Panc1 (cell line): ENCODE measurements around the gene FASTKD2. TPM values are rescaled to one million over a fixed set of nuclear protein-coding genes. Genes with fewer than 3 reads are reported as not detected.

ENCODE experiments used
- ATAC-seq: fragments of 200-7000 bp; cut with Tn5 transposase; 2 replicates; pipeline ENCODE4 v1.9.1; 2020; ENCODE audit warnings: mild to moderate bottlenecking, moderate library complexity
- BruUV-seq: library from RNA; stranded (reverse); fragments of 400-500 nt; replicated peaks from 2 replicates; lab custom pipeline; 2021; lab: Mats Ljungman, UMichigan
- CTCF ChIA-PET: fragments of 300-600 bp; sonication (Branson Sonifier 250); formaldehyde crosslinking; loops from one replicate; lab custom pipeline; 2022; ENCODE audit warnings: antibody characterized with exemption; lab: Charles Lee
- POLR2A ChIA-PET: fragments of 300-600 bp; sonication (Branson Sonifier 250); formaldehyde crosslinking; loops from one replicate; lab custom pipeline; 2022; ENCODE audit warnings: antibody characterized with exemption; lab: Charles Lee
- DNase-seq: peaks from one replicate; pipeline ENCODE4 v3.0.0-alpha.2; 2010; ENCODE audit warnings: low read depth, low spot score
- H3K27ac ChIP-seq: 2 replicates; pipeline ENCODE4 v1.5.1; 2011; ENCODE audit warnings: mild to moderate bottlenecking, low read length, inconsistent platforms
- H3K27me3 ChIP-seq: fragments of 200-500 bp; sonication (Bioruptor generic); 2 replicates; pipeline ENCODE4 v1.6.0; 2014; ENCODE audit warnings: low read length, inconsistent platforms; ENCODE audit not compliant: control insufficient read depth, insufficient read depth
- H3K36me3 ChIP-seq: fragments of 200-500 bp; sonication (Bioruptor generic); 2 replicates; pipeline ENCODE4 v1.5.1; 2014; ENCODE audit warnings: inconsistent platforms, mild to moderate bottlenecking, low read length, moderate library complexity; ENCODE audit not compliant: control insufficient read depth, insufficient read depth
- H3K4me1 ChIP-seq: 2 replicates; pipeline ENCODE4 v1.5.1; 2011; ENCODE audit warnings: inconsistent platforms, mild to moderate bottlenecking, low read length, moderate library complexity; ENCODE audit not compliant: control insufficient read depth, insufficient read depth
- H3K4me3 ChIP-seq, 2 experiments: 2 replicates each; pipeline ENCODE4 v1.5.1; 2011 to 2012; ENCODE audit warnings: low read depth in 2 of 2, low read length in 2 of 2, mild to moderate bottlenecking in 2 of 2, inconsistent platforms in 1 of 2, moderate library complexity in 1 of 2
- H3K9me3 ChIP-seq: fragments of 200-500 bp; sonication (Bioruptor generic); 2 replicates; pipeline ENCODE4 v1.5.1; 2014; ENCODE audit warnings: low read depth, mild to moderate bottlenecking, inconsistent platforms, low read length, moderate library complexity; ENCODE audit not compliant: control insufficient read depth, insufficient read depth
- CTCF ChIP-seq: fragments of 450-650 bp; IDR thresholded peaks from 2 replicates; pipeline ENCODE4 v1.5.1; 2017; ENCODE audit warnings: mild to moderate bottlenecking
- POLR2AphosphoS5 ChIP-seq: IDR thresholded peaks from 2 replicates; pipeline ENCODE4 v1.6.1; 2012; ENCODE audit warnings: mild to moderate bottlenecking, low read depth, low read length, moderate library complexity
- SIN3A ChIP-seq: IDR thresholded peaks from 2 replicates; pipeline ENCODE4 v1.6.1; 2012; ENCODE audit warnings: low read depth, mild to moderate bottlenecking, low read length, moderate library complexity, borderline replicate concordance; ENCODE audit not compliant: insufficient read depth
- TCF7L2 ChIP-seq: IDR thresholded peaks from 2 replicates; pipeline ENCODE4 v1.6.1; 2011; ENCODE audit warnings: mild to moderate bottlenecking, low read depth, low read length, inconsistent platforms
- in situ Hi-C: cut with HindIII; loops from 2 replicates; pipeline ENCODE4 v1.10.0; 2016; ENCODE audit warnings: low sequenced_read_pairs, low pct_unique_long_range_greater_than_20kb
- intact Hi-C: fragments of 100-400 bp; cut with micrococcal nuclease; formaldehyde crosslinking; loops from one replicate; pipeline ENCODE4 v1.10.0; 2022; ENCODE audit not compliant: unreplicated experiment
- total RNA-seq: library from RNA; stranded (reverse); gene quantifications from one replicate; pipeline ENCODE4 v1.2.1, GENCODE V29; 2021; ENCODE audit not compliant: unreplicated experiment
- TF ChIP-seq, protein P1 (sequence below), 2 experiments: IDR thresholded peaks; 2 replicates each; pipeline ENCODE4 v1.6.1; 2011 to 2012; ENCODE audit warnings: low read depth in 2 of 2, control low read depth in 1 of 2, low read length in 1 of 2, mild to moderate bottlenecking in 1 of 2, moderate library complexity in 1 of 2; ENCODE audit not compliant: insufficient read depth in 1 of 2

Gene FASTKD2
- total RNA-seq, 1 experiment from 2014 or later = 20.5 TPM

GRCh38 chr2:206832873-206833272 is 67.5 kb downstream of the FASTKD2 start:
- Histone ChIP-seq H3K36me3 (no peaks in the 10 kb centered on the region), H3K4me3 (no peak overlapping the region), H3K9me3 (0 out of 2 replicates have a peak, but pooled peaks cover 3% of the 10 kb centered on the region), H3K4me1 (no peaks in the 10 kb centered on the region), H3K27ac (no peak overlapping the region), H3K27me3 (no peaks in the 10 kb centered on the region)
- ATAC-seq = no peak
- intact Hi-C loops = no loop called here
- ChIA-PET POLR2A (no interaction called here), CTCF (no interaction called here)
- TF ChIP-seq, protein P1, sequence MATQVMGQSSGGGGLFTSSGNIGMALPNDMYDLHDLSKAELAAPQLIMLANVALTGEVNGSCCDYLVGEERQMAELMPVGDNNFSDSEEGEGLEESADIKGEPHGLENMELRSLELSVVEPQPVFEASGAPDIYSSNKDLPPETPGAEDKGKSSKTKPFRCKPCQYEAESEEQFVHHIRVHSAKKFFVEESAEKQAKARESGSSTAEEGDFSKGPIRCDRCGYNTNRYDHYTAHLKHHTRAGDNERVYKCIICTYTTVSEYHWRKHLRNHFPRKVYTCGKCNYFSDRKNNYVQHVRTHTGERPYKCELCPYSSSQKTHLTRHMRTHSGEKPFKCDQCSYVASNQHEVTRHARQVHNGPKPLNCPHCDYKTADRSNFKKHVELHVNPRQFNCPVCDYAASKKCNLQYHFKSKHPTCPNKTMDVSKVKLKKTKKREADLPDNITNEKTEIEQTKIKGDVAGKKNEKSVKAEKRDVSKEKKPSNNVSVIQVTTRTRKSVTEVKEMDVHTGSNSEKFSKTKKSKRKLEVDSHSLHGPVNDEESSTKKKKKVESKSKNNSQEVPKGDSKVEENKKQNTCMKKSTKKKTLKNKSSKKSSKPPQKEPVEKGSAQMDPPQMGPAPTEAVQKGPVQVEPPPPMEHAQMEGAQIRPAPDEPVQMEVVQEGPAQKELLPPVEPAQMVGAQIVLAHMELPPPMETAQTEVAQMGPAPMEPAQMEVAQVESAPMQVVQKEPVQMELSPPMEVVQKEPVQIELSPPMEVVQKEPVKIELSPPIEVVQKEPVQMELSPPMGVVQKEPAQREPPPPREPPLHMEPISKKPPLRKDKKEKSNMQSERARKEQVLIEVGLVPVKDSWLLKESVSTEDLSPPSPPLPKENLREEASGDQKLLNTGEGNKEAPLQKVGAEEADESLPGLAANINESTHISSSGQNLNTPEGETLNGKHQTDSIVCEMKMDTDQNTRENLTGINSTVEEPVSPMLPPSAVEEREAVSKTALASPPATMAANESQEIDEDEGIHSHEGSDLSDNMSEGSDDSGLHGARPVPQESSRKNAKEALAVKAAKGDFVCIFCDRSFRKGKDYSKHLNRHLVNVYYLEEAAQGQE (IDR thresholded peaks at IDR 0.05; ENCODE audit: insufficient read depth in 1 of 2, low read depth in 2 of 2, low read length in 1 of 2) = no peak
- TF ChIP-seq POLR2AphosphoS5 (no peak), SIN3A (no peak), CTCF (no peak), TCF7L2 (no peak)
- in situ Hi-C loops = no loop called here
- BruUV-seq = no TSS peak
- no peak for DNase-seq

DNA sequence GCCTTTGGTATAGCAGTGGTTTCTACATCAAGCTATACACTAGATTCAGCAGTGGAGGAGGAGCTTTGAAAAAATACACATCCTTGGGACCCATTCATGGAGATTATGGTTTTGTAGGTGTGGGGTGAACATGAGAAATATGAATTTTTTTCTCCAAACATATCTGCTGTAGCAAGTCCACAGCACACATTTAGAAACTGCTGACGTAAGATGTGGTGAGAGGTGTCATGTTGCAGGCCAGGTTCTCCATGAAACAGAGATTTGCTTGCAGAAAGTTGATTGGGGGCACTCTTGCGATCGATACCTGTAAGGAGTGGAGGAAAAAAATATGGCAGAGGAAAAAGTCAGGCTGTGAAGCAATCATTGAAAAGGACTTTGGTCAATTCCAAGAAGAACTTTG is 67.9 kb downstream of the FASTKD2 start:
- ATAC-seq (no peak), DNase-seq (no peak)
- H3K4me1 ChIP-seq = no peaks in the 10 kb centered on the region
- no peaks in the 10 kb centered on the region for H3K36me3 ChIP-seq
- ChIA-PET CTCF (no interaction called here), POLR2A (no interaction called here)
- intact Hi-C loops = no loop called here
- TF ChIP-seq POLR2AphosphoS5 (no peak), CTCF (no peak), SIN3A (no peak), TCF7L2 (no peak)
- TF ChIP-seq, protein P1 (IDR thresholded peaks at IDR 0.05; ENCODE audit: insufficient read depth in 1 of 2, low read depth in 2 of 2, low read length in 1 of 2) = no peak
- 0 out of 2 replicates have a peak, but pooled peaks cover 3% of the 10 kb centered on the region for H3K9me3 ChIP-seq
- no peak overlapping the region for H3K4me3 ChIP-seq
- H3K27ac ChIP-seq = no peak overlapping the region
- H3K27me3 ChIP-seq = no peaks in the 10 kb centered on the region
- in situ Hi-C loops = no loop called here
- BruUV-seq = no TSS peak
